RWPE1 (cell line): ENCODE results near the gene CNTN5.

Source experiments
- CTCF ChIA-PET: fragments of 350-600 bp; sonication (Branson Sonifier 250); formaldehyde crosslinking; extraction: SDS; loops from one replicate; lab custom pipeline; 2021; lab: Yijun Ruan, JAX
- POLR2A ChIA-PET: fragments of 400-600 bp; formaldehyde crosslinking; extraction: SDS; loops from one replicate; lab custom pipeline; 2020; ENCODE audit warnings: antibody characterized with exemption; ENCODE audit not compliant: low non-redundant PET; lab: Yijun Ruan, JAX
- DNase-seq: peaks from one replicate; pipeline ENCODE4 v3.0.0; 2012; ENCODE audit warnings: low spot score
- H3K27ac ChIP-seq: fragments of 450-650 bp; 2 replicates; pipeline ENCODE4 v1.5.1; 2017
- CTCF ChIP-seq: fragments of 450-650 bp; conservative IDR thresholded peaks from 2 replicates; pipeline ENCODE4 v1.5.1; 2017; ENCODE audit warnings: low read depth, mild to moderate bottlenecking

The CNTN5 gene

GRCh38 chr11:99065121-99065520, 44.4 kb downstream of the CNTN5 start:
- no peak overlapping the region for H3K27ac ChIP-seq
- no peak for TF ChIP-seq CTCF
- no peak for DNase-seq
- ChIA-PET POLR2A (no interaction called here), CTCF (no interaction called here)

- ChIA-PET CTCF (no interaction called here), POLR2A (no interaction called here)
- no peak overlapping the region for H3K27ac ChIP-seq
- DNase-seq = no peak
- TF ChIP-seq CTCF = no peak
Observed at GRCh38 chr11:99066618-99067317, 46.0 kb downstream of the CNTN5 start.

- DNase-seq = no peak
- POLR2A ChIA-PET = no interaction called here
- no peak for TF ChIP-seq CTCF
- no peak overlapping the region for H3K27ac ChIP-seq
- CTCF ChIA-PET = no interaction called here
Observed at GRCh38 chr11:99068832-99069231, 48.1 kb downstream of the CNTN5 start.

- DNase-seq = no peak
- no peak for TF ChIP-seq CTCF
- no peak overlapping the region for H3K27ac ChIP-seq
- ChIA-PET POLR2A (no interaction called here), CTCF (no interaction called here)
Observed at GRCh38 chr11:99069856-99070444, 49.2 kb downstream of the CNTN5 start.

- TF ChIP-seq CTCF = no peak
- ChIA-PET CTCF (interaction anchor here (0.6 kb wide), 1 partner anchor 159 kb away, joined by 3 read pairs; no protein-coding TSS in a partner anchor), POLR2A (no interaction called here)
- no peak overlapping the region for H3K27ac ChIP-seq
- DNase-seq = no peak
Observed at GRCh38 chr11:99079576-99079975, 58.8 kb downstream of the CNTN5 start.

GRCh38 chr11:99080154-99080553, 59.4 kb downstream of the CNTN5 start:
- no peak overlapping the region for H3K27ac ChIP-seq
- POLR2A ChIA-PET = no interaction called here
- no peak for DNase-seq
- TF ChIP-seq CTCF = no peak
- CTCF ChIA-PET = interaction anchor here (0.6 kb wide), 1 partner anchor 159 kb away, joined by 3 read pairs; no protein-coding TSS in a partner anchor
